HG03064 (cell line): Measurements from ENCODE around the gene GPR149.
A peak's percentile ranks its signal among the peaks of the same experiment; 100 is the strongest.
"Not testable (repeated sequence)": the region's sequence is repeated elsewhere in the genome, so short reads cannot be mapped to it uniquely, and the experiment has no call there.

Source experiments
- ATAC-seq: cut with Tn5 transposase; IDR thresholded peaks from one replicate; pipeline ENCODE4 v1.9.1; 2021; ENCODE audit warnings: low read depth; ENCODE audit not compliant: unreplicated experiment

Gene GPR149

GRCh38 chr3:154430014-154430413, at the start of gene GPR149:
Gene GPR149 (minus strand): TSS chr3:154430190. CDS start chr3:154429615, 575 bp downstream.
- ATAC-seq: no peak

GRCh38 chr3:154473769-154474168, 43.8 kb upstream of the GPR149 start:
- no peak for ATAC-seq

- ATAC-seq: no peak
Measured at GRCh38 chr3:154469585-154469984, 39.6 kb upstream of the GPR149 start.

- no peak for ATAC-seq
Measured at GRCh38 chr3:154464440-154465190, 34.6 kb upstream of the GPR149 start.

GRCh38 chr3:154458560-154458959, 28.6 kb upstream of the GPR149 start:
- ATAC-seq: no peak

- ATAC-seq: not testable (repeated sequence)
Measured at GRCh38 chr3:154439081-154439480, 9.1 kb upstream of the GPR149 start.

- no peak for ATAC-seq
Measured at GRCh38 chr3:154431043-154431442, 1.1 kb upstream of the GPR149 start.

- ATAC-seq: no peak
Measured at GRCh38 chr3:154428286-154429206, 1.4 kb downstream of the GPR149 start.

GRCh38 chr3:154427685-154428285, 2.2 kb downstream of the GPR149 start:
- ATAC-seq: no peak

- ATAC-seq: no peak
Measured at GRCh38 chr3:154422694-154423093, 7.3 kb downstream of the GPR149 start.

- no peak for ATAC-seq
Measured at GRCh38 chr3:154421083-154421482, 8.9 kb downstream of the GPR149 start.

- ATAC-seq: peak; percentile 98
Measured at GRCh38 chr3:154398084-154398967, 31.7 kb downstream of the GPR149 start.

GRCh38 chr3:154389861-154390260, 40.1 kb downstream of the GPR149 start:
- no peak for ATAC-seq

GRCh38 chr3:154384479-154384878, 45.5 kb downstream of the GPR149 start:
- ATAC-seq: no peak

GRCh38 chr3:154378311-154378710, 51.7 kb downstream of the GPR149 start:
- no peak for ATAC-seq

- ATAC-seq: no peak
Measured at GRCh38 chr3:154367221-154367620, 62.8 kb downstream of the GPR149 start.

GRCh38 chr3:154364849-154365248, 65.1 kb downstream of the GPR149 start:
- ATAC-seq: no peak

- no peak for ATAC-seq
Measured at GRCh38 chr3:154361099-154361498, 68.9 kb downstream of the GPR149 start.

GRCh38 chr3:154356009-154356408, 74.0 kb downstream of the GPR149 start:
- ATAC-seq: no peak

GRCh38 chr3:154349223-154349622, 80.8 kb downstream of the GPR149 start:
- no peak for ATAC-seq
